Esophagus squamous epithelium (tissue), 4 donors: ENCODE measurements around the gene ADAMTS7.

ENCODE experiments used
- CTCF ChIP-seq, 6 experiments: fragments of 450-650 bp in 4 of 6; fragments of 200-600 bp in 2 of 6; sonication (generic) in 2 of 6; IDR thresholded peaks; one replicate each; pipeline ENCODE4 v1.5.1; 2016 to 2019; ENCODE audit warnings: antibody characterized with exemption in 6 of 6, mild to moderate bottlenecking in 4 of 6, moderate library complexity in 4 of 6
- POLR2A ChIP-seq, 4 donors: fragments of 450-650 bp; IDR thresholded peaks; one replicate each; pipeline ENCODE4 v1.6.1; 2017; ENCODE audit warnings: antibody characterized with exemption in 4 of 4, mild to moderate bottlenecking in 4 of 4, moderate library complexity in 3 of 4

- TF ChIP-seq CTCF (IDR thresholded peaks at IDR 0.05) (peak in 1 of 6 experiments; percentile 12), POLR2A (IDR thresholded peaks at IDR 0.05) (no peak)
These were observed 23.1 kb downstream of the ADAMTS7 start for GRCh38 chr15:78788016-78788660.
